Measurements from ENCODE around the gene TLE1.

Gene TLE1

DNA sequence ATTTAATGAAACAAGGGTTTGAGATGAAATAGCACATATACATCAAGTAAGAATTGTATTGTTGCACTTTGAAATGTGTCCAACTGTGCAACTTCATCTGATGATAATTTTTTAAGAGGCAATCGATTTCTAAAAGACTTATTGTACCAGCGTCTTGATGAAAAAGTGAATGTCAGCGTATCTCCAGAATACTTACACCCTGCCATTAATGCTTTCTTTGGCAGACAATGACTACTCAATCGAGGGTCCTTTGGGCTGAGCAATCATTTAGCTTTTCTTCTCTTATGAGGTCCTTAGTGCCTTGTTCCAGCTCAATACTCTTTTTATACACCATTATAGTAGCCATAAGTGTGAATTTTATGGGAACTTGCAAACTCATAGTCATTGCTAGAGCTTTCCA lies 4.7 kb downstream of the TLE1 start:
- TF ChIP-seq, protein P1, sequence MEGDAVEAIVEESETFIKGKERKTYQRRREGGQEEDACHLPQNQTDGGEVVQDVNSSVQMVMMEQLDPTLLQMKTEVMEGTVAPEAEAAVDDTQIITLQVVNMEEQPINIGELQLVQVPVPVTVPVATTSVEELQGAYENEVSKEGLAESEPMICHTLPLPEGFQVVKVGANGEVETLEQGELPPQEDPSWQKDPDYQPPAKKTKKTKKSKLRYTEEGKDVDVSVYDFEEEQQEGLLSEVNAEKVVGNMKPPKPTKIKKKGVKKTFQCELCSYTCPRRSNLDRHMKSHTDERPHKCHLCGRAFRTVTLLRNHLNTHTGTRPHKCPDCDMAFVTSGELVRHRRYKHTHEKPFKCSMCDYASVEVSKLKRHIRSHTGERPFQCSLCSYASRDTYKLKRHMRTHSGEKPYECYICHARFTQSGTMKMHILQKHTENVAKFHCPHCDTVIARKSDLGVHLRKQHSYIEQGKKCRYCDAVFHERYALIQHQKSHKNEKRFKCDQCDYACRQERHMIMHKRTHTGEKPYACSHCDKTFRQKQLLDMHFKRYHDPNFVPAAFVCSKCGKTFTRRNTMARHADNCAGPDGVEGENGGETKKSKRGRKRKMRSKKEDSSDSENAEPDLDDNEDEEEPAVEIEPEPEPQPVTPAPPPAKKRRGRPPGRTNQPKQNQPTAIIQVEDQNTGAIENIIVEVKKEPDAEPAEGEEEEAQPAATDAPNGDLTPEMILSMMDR (conservative IDR thresholded peaks at IDR 0.05), result no peak
- no peak for TF ChIP-seq ZFX (IDR thresholded peaks at IDR 0.05)
- H3K27ac ChIP-seq, result no peak overlapping the region

DNA sequence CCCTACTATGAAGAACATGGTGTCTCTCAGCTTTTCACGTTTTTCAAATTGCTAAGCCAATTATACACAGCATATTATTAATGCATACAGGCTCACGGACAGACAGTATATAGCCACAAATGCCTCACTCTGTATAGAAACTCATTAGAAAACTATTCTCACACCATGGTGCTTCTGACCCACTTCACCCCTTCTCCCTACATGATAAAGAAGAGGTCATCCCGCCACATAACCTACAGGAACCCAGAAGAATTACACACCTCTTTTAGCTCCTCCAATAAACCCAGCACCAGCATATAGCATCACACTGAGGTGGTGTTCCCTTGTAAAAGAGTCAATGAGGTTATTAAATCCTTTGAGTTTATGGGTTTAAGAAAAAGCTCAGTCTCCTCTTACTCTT lies 5.6 kb downstream of the TLE1 start:
- TF ChIP-seq ZFX (IDR thresholded peaks at IDR 0.05), result no peak
- TF ChIP-seq, protein P1 (conservative IDR thresholded peaks at IDR 0.05), result no peak; the same call in 1 of the 2 replicates
- no peak overlapping the region for H3K27ac ChIP-seq

DNA sequence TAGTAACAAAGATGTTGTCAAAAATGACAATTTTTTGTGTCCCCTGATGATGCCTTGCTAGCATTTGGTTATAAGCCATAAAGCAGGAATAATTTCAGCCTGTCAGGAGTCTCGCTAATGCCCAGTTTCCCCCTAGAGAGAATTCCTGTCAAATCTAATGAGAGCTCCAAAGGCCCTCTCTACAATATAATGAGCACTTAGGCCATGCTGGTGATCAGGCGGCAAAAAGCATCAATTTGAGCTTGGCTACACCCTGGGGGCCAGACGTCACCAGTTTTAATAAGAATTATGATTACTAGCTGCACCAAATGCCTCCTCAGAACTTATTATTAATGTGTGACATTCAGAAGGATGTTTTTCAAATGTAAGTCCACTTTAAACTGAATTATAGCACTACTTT lies 6.1 kb downstream of the TLE1 start:
- no peak for TF ChIP-seq ZFX (IDR thresholded peaks at IDR 0.05)
- TF ChIP-seq, protein P1 (conservative IDR thresholded peaks at IDR 0.05), result no peak

DNA sequence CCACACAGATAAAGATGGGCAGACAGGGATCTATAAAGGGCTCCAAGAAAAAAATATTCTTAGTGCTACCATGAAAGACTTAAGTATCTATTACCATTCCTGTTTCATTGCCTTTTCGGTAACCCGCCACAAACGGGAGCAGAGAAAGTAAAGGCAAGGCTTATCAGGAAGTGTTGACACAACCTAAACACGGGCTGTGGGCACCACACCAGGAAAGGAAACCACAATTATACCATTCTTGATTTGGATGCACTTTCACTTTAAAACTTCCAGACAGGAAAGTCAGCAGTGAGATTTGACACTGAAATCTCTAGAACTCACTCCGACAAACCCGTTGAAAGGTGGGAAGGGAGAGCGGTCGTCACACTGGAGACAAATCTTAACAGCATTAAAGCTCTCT lies 6.5 kb downstream of the TLE1 start:
- no peak overlapping the region for H3K27ac ChIP-seq
- TF ChIP-seq, protein P1 (conservative IDR thresholded peaks at IDR 0.05), result no peak
- TF ChIP-seq ZFX (IDR thresholded peaks at IDR 0.05), result no peak

More for the DNA sequence above, 6.1 kb downstream of the TLE1 start:
- no peak overlapping the region for H3K27ac ChIP-seq

DNA sequence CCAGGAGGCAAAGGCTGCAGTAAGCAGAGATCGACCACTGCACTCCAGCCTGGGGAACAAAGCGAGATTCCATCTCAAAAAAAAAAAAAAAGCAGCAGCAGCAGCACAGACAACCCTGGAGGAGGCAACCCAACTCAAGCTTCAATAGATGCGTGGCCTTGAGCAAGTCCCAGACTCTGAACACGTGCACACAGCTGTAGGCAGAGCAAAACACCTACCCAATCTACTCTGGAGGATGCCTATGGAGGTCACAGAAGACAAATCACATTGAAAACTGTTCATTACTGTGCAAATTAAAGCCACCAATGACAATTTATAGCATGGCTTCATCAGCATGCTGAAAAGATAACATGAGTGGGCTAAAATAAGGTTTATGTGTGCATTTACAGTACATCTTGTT lies 7.2 kb downstream of the TLE1 start:
- no peak for TF ChIP-seq ZFX (IDR thresholded peaks at IDR 0.05)
- TF ChIP-seq, protein P1 (conservative IDR thresholded peaks at IDR 0.05), result no peak

DNA sequence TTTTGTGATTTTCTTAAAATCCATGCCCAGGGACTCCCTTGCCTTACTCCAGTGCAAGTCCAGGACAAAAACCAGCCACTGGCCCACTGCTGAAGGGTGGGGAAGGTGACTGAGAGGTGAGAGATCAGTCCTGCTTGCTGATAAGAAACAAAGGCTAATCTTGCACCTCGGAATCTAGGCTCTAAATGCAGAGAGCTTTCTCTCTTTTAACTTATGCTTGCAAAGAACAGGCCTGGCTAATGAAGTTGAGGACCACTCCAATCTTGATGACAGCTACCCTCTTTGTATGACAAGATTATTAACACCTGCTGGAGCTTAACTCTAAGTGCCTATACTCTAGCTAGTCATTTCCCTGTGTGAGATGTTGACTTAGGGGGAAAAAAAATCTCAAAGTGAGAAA lies 8.8 kb downstream of the TLE1 start:
- H3K27ac ChIP-seq, result no peak overlapping the region
- TF ChIP-seq, protein P1 (conservative IDR thresholded peaks at IDR 0.05), result no peak
- TF ChIP-seq ZFX (IDR thresholded peaks at IDR 0.05), result no peak

More for the DNA sequence above, 7.2 kb downstream of the TLE1 start:
- no peak overlapping the region for H3K27ac ChIP-seq

DNA sequence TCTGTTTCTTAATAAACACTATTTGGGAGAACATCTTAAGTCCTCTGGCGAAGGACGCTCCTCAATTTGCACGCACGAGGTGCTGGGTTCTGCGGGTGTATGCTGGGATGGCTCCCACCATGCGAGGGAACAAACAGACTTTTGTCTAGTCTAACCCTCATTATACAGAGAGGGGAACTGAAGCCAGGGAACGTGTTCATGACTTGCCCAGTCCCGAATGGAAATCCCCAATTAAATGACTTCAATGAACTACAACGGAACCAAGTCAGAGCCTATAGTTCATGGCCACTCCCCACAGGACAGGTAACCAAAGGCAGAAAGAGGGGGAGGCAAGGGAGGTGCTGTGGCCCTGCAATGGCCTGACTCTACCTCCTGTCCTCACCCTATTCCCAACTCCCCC lies 9.3 kb downstream of the TLE1 start:
- H3K27ac ChIP-seq, result no peak overlapping the region
- TF ChIP-seq, protein P1 (conservative IDR thresholded peaks at IDR 0.05), result no peak
- no peak for TF ChIP-seq ZFX (IDR thresholded peaks at IDR 0.05)
